Measurements from ENCODE around the gene LY6G6C. TPM values are rescaled to one million over a fixed set of nuclear protein-coding genes. Genes with fewer than 3 reads are reported as not detected.
A peak's percentile ranks its signal among the peaks of the same experiment; 100 is the strongest.

LY6G6C gene
- polyA plus RNA-seq, 3 donors = 0.27 TPM; not detected in 2

DNA sequence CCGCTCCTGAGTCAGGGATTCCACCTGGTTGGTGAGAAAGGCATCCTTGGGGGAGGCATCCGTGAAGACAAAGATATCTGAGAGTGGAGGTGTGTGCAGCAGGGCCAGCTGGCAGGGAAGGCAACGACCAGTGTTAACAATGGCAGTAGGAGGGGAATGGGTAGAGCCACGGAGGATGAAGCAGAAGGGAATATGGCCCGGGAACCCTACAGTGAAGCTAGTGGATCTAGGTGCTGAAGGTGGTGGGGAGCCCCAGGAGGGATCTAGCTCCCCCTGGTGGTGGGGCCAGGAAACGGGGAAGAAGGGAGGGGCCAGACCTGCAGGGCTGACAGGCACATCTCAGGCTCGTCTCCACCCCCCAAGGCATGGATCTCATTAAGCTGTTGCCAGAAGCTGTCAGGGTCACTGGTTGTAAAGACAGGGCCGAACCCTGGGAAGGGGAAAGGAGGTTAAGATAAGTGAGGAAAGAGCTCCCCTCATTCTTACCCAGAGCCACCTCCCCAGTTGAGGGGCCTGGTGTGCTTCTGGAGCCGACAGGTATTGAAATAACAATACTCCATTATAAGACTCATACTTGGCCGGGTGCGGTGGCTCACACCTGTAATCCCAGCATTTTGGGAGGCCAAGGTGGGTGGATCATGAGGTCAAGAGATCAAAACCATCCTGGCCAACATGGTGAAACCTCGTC lies 48.3 kb upstream of the LY6G6C start:
- Histone ChIP-seq H3K27ac (ENCODE audit: low read depth in 1 of 2, low read length in 2 of 2) (peak overlapping the region; percentile 82 to 88), H4K20me1 (ENCODE audit: insufficient read depth, low read length) (no peaks in the 10 kb centered on the region), H3K36me3 (replicated peaks in 1 of 2; ENCODE audit: control insufficient read depth in 1 of 2, insufficient read depth in 2 of 2, low read length in 2 of 2) (no peaks in the 10 kb centered on the region), H3K4me3 (replicated peaks in 1 of 3; ENCODE audit: low read depth in 2 of 3, low read length in 3 of 3) (peak overlapping the region in 1 of 3 experiments; percentile 55), H3K27me3 (ENCODE audit: control insufficient read depth in 2 of 2, insufficient read depth in 2 of 2, low read length in 2 of 2) (no peaks in the 10 kb centered on the region), H3K4me2 (replicated peaks; ENCODE audit: extremely low read depth, low read length, poor library complexity, severe bottlenecking) (peak overlapping the region; percentile 59), H3K4me1 (ENCODE audit: control insufficient read depth in 1 of 2, insufficient read depth in 2 of 2, low read length in 2 of 2) (peaks cover 29 to 30% of the 10 kb centered on the region in 2 donors), H3K9ac (ENCODE audit: insufficient read depth, low read length, poor library complexity, severe bottlenecking) (no peak overlapping the region), H3K9me3 (replicated peaks in 1 of 2; ENCODE audit: control insufficient read depth in 1 of 2, insufficient read depth in 1 of 2, low read length in 2 of 2) (no peaks in the 10 kb centered on the region), H3K79me2 (ENCODE audit: insufficient read depth, low read length) (no peaks in the 10 kb centered on the region), H2AFZ (ENCODE audit: insufficient read depth, low read depth, low read length, poor library complexity, severe bottlenecking) (no peak overlapping the region)
- TF ChIP-seq, protein P1, sequence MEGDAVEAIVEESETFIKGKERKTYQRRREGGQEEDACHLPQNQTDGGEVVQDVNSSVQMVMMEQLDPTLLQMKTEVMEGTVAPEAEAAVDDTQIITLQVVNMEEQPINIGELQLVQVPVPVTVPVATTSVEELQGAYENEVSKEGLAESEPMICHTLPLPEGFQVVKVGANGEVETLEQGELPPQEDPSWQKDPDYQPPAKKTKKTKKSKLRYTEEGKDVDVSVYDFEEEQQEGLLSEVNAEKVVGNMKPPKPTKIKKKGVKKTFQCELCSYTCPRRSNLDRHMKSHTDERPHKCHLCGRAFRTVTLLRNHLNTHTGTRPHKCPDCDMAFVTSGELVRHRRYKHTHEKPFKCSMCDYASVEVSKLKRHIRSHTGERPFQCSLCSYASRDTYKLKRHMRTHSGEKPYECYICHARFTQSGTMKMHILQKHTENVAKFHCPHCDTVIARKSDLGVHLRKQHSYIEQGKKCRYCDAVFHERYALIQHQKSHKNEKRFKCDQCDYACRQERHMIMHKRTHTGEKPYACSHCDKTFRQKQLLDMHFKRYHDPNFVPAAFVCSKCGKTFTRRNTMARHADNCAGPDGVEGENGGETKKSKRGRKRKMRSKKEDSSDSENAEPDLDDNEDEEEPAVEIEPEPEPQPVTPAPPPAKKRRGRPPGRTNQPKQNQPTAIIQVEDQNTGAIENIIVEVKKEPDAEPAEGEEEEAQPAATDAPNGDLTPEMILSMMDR (IDR thresholded peaks at IDR 0.05) = peak; percentile 78
- Mint-ChIP-seq H3K9me3 (peaks cover 0 to 1% (median 0%) of the 10 kb centered on the region in 7 donors), H3K36me3 (peaks cover 0 to 3% of the 10 kb centered on the region in 2 donors), H3K27me3 (ENCODE audit: low read depth in 3 of 3) (peaks cover 0 to 11% (median 3%) of the 10 kb centered on the region in 3 donors), H3K4me3 (no peak overlapping the region), H3K27ac (peak overlapping the region; percentile 91 to 96 (median 94)), H3K4me1 (peaks cover 29% of the 10 kb centered on the region)
- DNase-seq = peak; percentile 66 to 79 (median 79)
- intact Hi-C loops (cut with micrococcal nuclease) = loop anchor here (2.0 to 5.0 kb wide), 5 partner anchors 25 to 93 kb away; partner anchors contain the start of gene VARS1 (in 1 of the 2)
- WGBS (ENCODE audit: insufficient coverage) = 86% methylated on average over 3 of the region's 12 CpGs

GRCh38 chr6:31768363-31769257 lies 47.1 kb upstream of the LY6G6C start:
- Histone ChIP-seq H3K36me3 (replicated peaks in 1 of 2; ENCODE audit: control insufficient read depth in 1 of 2, insufficient read depth in 2 of 2, low read length in 2 of 2) (no peaks in the 10 kb centered on the region), H3K27me3 (ENCODE audit: control insufficient read depth in 2 of 2, insufficient read depth in 2 of 2, low read length in 2 of 2) (no peaks in the 10 kb centered on the region), H4K20me1 (ENCODE audit: insufficient read depth, low read length) (no peaks in the 10 kb centered on the region), H3K4me3 (replicated peaks in 1 of 3; ENCODE audit: low read depth in 2 of 3, low read length in 3 of 3) (peak overlapping the region in 1 of 3 experiments; percentile 55), H3K9ac (ENCODE audit: insufficient read depth, low read length, poor library complexity, severe bottlenecking) (peak overlapping the region; percentile 41), H3K4me1 (ENCODE audit: control insufficient read depth in 1 of 2, insufficient read depth in 2 of 2, low read length in 2 of 2) (peaks cover 29 to 30% of the 10 kb centered on the region in 2 donors), H3K9me3 (replicated peaks in 1 of 2; ENCODE audit: control insufficient read depth in 1 of 2, insufficient read depth in 1 of 2, low read length in 2 of 2) (no peaks in the 10 kb centered on the region), H3K79me2 (ENCODE audit: insufficient read depth, low read length) (no peaks in the 10 kb centered on the region), H3K4me2 (replicated peaks; ENCODE audit: extremely low read depth, low read length, poor library complexity, severe bottlenecking) (peak overlapping the region; percentile 59), H2AFZ (ENCODE audit: insufficient read depth, low read depth, low read length, poor library complexity, severe bottlenecking) (peak overlapping the region; percentile 68), H3K27ac (ENCODE audit: low read depth in 1 of 2, low read length in 2 of 2) (peak overlapping the region; percentile 82 to 88)
- peak; percentile 73 to 91 (median 87) for DNase-seq
- Mint-ChIP-seq H3K27ac (peak overlapping the region; percentile 91 to 96 (median 94)), H3K4me1 (peaks cover 29% of the 10 kb centered on the region), H3K9me3 (peaks cover 0 to 1% (median 0%) of the 10 kb centered on the region in 7 donors), H3K4me3 (peak overlapping the region; percentile 27 to 71), H3K27me3 (ENCODE audit: low read depth in 3 of 3) (peaks cover 0 to 11% (median 4%) of the 10 kb centered on the region in 3 donors), H3K36me3 (peaks cover 3 to 6% of the 10 kb centered on the region in 2 donors)
- 76% methylated on average over 6 of the region's 18 CpGs for WGBS (ENCODE audit: insufficient coverage)
- intact Hi-C loops (cut with micrococcal nuclease) = loop anchor here (2.0 to 5.0 kb wide), 5 partner anchors 26 to 91 kb away; partner anchors contain the start of gene VARS1 (in 1 of the 2)
- TF ChIP-seq, protein P1 (IDR thresholded peaks at IDR 0.05) = no peak

All from CD14-positive monocyte (primary cell).